GM18873 (cell line): ENCODE data around the gene SSX4B.
"Not testable (repeated sequence)": the region's sequence is repeated elsewhere in the genome, so short reads cannot be mapped to it uniquely, and the experiment has no call there.

Source experiments
- ATAC-seq: cut with Tn5 transposase; IDR thresholded peaks from one replicate; pipeline ENCODE4 v1.9.1; 2021; ENCODE audit warnings: mild to moderate bottlenecking, moderate library complexity, moderate number of reproducible peaks; ENCODE audit not compliant: unreplicated experiment, low FRiP score

SSX4B gene, protein sequence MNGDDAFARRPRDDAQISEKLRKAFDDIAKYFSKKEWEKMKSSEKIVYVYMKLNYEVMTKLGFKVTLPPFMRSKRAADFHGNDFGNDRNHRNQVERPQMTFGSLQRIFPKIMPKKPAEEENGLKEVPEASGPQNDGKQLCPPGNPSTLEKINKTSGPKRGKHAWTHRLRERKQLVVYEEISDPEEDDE

DNA sequence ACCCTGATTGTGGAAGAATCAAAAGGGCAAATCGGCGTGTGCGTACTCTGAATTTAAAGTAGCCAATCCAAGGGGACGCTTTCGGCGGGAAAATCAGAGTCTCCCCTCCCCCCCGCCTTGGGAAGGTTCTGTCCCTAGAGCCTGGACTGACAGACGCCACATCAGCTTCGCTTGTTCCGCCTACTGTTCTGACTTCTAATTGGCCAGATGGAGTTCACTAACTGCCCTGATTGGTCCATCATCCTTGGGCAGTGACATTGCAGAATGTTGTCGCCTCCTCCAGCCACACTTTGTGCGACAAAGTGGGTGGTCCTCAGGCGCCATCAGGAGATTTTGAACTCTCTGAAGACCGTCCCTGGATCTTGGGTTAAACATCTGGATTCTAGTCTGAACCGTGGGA lies at the start of gene SSX4B:
SSX4B (minus strand) TSS at position 101 of the 400 bp plus-strand sequence. CDS start 588 bp downstream, outside the sequence.
- ATAC-seq, result not testable (repeated sequence)

DNA sequence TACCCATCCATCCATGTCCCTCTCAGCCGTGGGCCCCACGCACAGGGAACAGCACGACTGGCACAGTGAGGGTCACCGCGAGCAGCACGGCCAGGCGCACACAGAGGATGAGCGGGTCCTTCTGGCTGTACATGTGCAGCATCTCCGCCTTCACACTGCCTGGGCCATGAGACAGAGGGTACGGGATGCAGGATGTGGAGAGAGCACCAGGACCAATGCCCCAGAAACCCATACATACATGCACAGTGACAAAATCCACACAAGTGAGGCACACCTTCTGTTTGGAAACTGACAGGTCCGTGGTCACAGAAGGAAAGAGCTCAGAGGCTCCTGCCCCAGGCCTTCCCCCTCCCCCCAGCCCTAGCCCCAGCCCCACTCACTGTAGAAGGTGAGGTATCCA lies 48.8 kb upstream of the SSX4B start:
- no peak for ATAC-seq

DNA sequence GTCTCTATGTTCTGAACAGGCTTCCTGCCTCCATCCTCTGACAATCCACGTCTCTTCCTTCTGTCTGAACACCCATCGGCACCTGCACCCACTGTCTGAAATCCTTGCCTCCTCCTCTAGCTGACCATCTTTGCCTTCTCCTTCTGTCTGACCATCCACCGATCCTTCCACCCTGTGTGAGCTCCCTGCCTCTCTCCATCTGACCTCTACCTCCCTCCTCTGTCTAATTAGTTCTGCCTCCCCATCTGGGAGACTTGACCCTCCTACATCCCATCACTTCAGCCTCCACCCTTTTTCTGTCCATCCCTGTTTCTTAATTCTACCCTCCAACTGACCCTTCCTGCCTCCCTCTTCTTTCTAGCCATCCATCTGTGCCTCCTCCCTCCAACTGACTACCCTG lies 48.3 kb upstream of the SSX4B start:
- ATAC-seq, result no peak

DNA sequence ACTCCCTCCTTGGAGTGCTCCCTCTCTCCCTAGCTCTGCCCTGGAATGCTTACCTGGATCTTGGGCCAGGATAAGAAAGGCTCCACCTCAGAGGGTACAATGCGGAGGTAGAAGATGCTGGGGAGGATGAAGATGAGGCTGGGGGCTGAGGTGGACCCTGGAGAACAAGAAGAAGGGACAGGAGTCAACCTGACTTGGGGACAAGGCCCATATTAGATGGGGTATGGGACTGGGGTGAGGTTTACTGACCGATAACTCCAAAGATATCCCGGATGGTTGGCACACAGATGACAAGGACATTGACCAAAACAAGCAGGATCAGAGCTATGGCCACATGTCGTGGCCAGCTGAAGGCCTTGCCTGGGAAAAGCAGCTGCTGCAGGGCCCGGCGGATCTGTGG lies 47.7 kb upstream of the SSX4B start:
- no peak for ATAC-seq

DNA sequence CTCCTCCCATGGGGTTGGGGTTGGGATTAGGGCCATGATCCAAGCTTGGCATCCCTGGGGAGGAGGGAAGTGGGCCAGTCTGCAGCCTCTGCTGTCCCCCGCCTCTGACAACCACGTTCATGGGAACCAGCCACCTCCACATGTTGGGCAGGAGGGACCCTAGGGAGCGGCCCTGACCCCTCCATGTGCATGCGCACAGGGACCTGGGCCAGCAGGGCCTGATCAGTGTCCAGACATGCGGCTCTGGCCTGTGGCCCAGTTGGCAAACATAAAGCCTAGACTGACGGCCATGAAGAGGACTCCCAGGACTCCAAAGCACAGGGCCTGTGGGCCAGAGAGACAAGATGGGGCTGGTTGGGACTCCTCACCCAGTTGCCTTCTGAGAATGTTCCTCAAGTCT lies 47.0 kb upstream of the SSX4B start:
- no peak for ATAC-seq

DNA sequence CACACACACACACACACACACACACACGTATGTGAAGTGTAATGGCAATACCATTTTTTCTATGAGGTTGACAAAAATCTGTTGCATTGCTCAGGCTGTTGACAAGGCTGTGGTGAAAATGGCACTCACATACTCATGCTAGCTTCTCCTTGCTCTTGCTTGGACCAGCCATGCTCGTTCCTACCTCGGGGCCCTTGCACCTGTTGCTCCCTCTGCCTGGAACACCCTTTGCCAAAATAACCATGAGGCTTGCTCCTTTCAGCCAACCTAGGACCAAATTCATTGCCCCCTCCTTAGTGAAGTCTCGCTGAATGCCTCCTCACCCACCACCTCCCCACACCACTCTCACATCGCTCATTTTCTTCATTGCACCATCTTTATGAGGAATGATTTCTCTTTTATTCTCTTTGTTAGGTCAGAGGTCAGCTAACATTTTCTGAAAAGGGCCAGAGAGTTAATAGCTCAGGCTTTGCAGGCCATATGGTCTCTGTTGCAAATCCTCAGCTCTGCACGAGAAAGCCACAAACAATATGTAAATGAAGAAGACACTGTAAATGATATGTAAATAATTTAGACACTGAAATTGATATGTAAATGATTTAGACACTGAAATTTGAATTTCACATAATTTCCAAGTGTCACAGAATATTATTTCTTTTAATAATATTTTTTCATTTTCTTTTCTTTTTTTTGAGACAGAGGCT lies 45.0 kb upstream of the SSX4B start:
- no peak for ATAC-seq

DNA sequence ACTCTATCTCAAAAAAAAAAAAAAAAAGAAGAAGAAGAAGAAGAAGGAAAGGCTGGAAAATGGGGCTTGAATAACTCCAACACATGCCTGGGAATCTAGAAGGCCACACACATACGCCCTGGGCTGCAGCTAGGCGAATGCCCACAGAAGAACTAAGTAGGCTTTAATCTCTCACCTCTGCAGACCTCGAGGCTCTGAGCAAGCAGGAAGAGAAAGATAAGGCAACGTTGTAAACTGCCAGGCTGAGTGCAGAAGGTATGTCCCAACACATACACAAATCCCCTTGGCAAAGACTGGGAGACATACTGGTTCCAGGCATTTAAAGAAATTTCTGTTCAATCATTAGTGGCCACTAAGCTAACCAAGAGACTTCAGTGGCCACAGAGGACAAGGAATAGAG lies 39.9 kb upstream of the SSX4B start:
- no peak for ATAC-seq

DNA sequence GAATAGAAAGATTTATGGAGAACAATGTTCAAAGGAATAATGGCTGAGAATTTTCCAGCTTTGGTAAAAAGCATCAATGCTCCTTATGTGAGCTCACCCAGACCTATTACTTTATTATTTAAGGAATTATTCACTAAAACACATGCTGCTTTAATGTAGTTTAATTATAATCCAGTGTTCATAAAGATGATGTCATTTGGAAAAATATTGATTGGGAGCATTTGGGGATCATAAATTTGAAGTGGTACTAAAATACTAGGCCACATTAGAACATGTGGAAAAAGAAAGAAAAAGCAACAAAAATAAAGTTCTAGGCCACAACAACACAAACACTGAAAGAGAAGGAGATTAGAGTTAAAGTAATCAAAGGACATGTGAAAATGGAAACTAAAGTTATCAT lies 38.3 kb upstream of the SSX4B start:
- no peak for ATAC-seq

DNA sequence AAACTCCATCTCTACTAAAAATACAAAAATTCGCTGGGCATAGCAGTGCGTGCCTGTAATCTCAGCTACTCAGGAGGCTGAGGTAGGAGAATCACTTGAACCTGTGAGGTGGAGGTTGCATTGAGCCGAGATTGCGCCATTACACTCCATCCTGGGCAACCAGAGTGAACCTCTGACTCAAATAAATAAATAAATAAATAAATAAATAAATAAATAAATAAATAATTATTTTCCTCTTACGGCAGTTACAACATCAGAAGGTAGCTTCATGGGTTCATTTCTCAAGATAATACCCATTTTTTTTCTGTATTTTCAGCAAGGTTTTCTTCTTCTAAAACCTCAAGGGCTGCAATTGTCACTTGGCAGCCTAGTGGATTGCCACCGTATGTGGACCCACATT lies 35.4 kb upstream of the SSX4B start:
- ATAC-seq, result not testable (repeated sequence)

DNA sequence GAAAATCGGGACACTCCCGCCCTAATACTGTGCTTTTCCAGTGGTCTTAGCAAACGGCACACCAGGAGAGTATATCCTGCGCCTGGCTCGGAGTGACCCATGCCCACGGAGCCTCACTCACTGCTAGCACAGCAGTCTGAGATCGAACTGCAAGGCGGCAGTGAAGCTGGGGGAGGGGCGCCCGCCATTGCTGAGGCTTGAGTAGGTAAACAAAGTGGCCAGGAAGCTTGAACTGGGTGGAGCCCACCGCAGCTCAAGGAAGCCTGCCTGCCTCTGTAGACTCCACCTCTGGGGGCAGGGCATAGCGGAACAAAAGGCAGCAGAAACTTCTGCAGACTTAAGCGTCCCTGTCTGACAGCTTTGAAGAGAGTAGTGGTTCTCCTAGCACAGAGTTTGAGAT lies 22.0 kb upstream of the SSX4B start:
- not testable (repeated sequence) for ATAC-seq

DNA sequence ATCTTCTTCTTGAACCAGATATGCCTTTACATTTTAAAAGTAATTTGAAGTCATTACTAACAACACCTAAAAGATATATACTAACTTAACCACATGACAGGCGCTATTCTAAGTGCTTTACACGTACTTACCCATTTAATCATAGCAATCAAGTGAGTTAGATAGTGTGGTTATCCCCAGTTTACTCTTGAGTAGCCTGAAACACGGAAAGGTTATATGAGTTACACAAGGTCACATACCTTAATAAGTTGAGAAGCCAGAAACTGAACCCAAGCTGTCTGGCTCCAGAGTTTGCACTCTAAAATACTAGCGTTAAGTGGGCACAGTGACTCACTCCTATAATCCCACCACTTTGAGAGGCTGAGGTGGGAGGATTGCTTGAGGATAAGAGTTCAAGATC lies 18.4 kb upstream of the SSX4B start:
- not testable (repeated sequence) for ATAC-seq

DNA sequence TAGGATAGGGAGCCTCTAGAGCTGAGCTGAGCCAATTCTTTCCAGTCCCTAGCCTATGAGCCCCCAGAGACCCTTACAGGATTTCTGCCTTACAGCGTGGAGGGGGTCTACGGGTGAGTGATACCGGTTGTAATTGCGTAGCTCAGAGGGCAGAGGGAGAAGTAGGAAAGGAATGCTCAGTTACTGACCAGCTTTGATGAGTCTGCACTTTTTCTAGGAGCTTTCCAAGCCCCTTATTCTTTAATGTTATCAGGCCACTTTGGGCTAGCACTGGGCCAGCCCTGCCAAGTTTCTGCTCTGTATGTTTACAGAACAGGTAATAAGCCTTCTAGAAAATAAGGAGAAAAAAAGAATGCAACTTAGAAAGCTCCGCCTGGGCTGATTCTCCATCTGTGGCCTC lies 17.8 kb upstream of the SSX4B start:
- not testable (repeated sequence) for ATAC-seq

DNA sequence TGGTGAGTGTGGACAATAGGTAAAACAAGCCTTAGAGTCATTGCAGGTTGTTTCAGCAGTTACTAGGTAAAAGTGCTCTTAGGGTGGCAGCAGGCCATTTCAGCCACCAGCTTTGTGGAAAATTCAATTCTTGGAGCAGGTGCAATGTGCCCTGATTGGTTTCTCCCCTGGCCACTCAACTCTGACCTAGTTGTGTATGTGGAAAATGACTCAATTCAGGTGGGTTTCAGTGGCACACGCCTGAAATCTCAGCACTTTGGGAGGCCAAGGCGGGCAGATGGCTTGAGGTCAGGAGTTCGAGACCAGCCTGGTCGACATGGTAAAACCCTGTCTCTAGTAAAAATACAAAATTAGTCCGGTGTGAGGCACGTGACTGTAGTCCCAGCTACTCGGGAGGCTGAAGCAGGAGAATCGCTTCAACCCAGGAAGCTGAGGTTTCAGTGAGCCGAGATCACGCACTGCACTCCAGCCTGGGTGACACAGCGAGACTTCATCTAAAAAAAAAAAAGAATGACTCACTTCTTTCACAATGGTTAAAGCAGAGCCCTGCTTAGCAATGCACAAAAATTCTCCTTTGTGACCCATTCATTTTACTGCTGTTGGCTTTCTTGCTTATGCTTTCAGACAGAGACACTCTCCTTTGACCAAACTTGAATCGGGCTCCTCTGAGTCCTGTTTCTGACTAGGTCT lies 15.4 kb upstream of the SSX4B start:
- ATAC-seq, result not testable (repeated sequence)

DNA sequence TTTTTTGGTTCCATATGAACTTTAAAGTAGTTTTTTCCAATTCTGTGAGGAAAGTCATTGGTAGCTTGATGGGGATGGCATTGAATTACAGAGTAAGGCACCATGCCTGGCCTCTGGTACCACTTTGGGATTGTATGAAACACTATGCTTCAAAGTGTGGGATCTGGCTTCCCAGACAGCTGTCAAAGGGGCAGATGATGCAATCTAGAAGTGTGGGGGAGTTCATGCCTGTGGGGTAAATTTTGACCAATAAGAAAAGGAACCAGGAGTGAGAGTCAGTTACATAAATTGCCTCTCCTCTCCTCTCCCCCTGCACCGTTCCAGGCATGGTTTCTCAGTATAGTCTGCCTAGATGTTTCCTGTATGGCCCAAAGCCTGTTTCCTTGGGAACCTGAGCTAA lies 13.9 kb downstream of the SSX4B start:
- not testable (repeated sequence) for ATAC-seq

DNA sequence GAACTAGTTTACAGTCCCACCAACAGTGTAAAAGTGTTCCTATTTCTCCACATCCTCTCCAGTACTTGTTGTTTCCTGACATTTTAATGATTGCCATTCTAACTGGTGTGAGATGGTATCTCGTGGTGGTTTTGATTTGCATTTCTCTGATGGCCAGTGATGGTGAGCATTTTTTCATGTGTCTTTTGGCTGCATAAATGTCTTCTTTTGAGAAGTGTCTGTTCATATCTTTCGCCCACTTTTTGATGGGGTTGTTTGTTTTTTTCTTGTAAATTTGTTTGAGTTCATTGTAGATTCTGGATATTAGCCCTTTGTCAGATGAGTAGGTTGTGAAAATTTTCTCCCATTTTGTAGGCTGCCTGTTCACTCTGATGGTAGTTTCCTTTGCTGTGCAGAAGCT lies 14.8 kb downstream of the SSX4B start:
- not testable (repeated sequence) for ATAC-seq

DNA sequence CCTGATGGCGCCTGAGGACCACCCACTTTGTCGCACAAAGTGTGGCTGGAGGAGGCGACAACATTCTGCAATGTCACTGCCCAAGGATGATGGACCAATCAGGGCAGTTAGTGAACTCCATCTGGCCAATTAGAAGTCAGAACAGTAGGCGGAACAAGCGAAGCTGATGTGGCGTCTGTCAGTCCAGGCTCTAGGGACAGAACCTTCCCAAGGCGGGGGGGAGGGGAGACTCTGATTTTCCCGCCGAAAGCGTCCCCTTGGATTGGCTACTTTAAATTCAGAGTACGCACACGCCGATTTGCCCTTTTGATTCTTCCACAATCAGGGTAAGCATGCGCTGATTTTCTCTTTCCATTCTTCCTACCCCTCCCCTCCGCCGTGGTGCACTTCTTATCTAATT lies 28.5 kb downstream of the SSX4B start, which contains the start of gene SSX4:
SSX4 (plus strand) TSS at position 301 of the 400 bp plus-strand sequence. CDS start 515 bp downstream, outside the sequence.
- ATAC-seq, result not testable (repeated sequence)

DNA sequence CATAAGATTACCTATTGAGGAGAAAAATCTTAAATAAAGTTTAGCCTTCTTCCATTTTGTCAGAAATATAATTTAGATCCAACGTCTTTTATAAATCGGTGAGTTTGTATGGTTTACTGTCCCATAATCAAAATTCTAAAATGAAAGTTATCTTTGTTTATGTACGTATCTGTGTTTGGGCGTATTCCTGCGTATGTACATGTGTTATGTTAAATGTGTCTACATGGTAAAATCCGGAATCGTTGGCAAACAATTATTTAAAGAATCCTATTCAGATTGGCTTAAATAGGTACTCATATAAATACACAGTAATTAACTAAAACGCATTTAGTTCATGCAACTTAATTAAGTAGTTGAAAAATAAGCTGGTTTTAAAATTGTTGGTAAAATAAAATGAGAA lies 41.4 kb downstream of the SSX4B start:
- not testable (repeated sequence) for ATAC-seq

DNA sequence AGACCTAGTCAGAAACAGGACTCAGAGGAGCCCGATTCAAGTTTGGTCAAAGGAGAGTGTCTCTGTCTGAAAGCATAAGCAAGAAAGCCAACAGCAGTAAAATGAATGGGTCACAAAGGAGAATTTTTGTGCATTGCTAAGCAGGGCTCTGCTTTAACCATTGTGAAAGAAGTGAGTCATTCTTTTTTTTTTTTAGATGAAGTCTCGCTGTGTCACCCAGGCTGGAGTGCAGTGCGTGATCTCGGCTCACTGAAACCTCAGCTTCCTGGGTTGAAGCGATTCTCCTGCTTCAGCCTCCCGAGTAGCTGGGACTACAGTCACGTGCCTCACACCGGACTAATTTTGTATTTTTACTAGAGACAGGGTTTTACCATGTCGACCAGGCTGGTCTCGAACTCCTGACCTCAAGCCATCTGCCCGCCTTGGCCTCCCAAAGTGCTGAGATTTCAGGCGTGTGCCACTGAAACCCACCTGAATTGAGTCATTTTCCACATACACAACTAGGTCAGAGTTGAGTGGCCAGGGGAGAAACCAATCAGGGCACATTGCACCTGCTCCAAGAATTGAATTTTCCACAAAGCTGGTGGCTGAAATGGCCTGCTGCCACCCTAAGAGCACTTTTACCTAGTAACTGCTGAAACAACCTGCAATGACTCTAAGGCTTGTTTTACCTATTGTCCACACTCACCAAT lies 43.9 kb downstream of the SSX4B start:
- ATAC-seq, result not testable (repeated sequence)

DNA sequence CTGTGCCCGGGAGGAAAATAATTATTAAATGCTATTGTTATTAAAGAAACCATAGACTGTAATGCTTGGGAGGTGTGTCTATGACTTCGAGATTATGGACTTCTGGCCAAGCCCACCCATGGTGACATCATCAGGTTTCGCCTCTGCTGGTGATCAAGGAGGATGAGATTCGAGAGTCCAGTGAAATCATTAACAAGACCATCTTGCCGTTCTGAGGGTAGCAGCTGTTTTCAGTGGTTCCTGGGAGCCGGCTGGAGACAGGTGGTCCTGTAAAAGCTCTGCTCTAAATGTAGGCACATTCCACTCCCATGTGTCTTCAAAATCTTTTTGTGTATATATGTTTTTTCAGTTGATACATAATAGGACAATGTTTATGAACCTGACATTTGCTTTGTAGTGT lies 52.5 kb downstream of the SSX4B start:
- ATAC-seq, result not testable (repeated sequence)

DNA sequence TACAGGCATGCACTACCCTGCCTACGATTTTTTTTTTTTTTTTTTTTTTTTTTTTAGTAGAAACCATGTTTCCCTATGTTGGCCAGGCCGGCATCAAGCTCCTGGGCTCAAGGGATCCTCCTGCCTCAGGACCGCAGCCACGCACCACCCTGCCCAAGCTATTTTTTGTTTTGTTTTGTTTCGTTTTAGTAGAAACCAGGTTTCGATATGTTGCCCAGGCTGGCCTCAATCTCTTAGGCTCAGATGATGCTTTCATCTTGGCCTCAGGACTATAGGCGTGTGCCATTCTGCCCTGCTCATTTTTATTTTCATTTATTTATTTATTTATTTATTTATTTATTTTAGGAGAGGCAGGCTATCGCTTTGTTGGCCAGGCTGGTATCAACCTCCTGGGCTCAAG lies 54.1 kb downstream of the SSX4B start:
- ATAC-seq, result no peak
